Endometrium (tissue), 2 donors: Measurements from ENCODE around the gene GRK1.

Source experiments
- FAIRE-seq: peaks from 2 replicates; lab custom pipeline; 2012; peaks lifted over from hg19 to GRCh38; lab: Jason Lieb, UNC
- donor health status: control.
- donor health status: control.

GRK1 gene

DNA sequence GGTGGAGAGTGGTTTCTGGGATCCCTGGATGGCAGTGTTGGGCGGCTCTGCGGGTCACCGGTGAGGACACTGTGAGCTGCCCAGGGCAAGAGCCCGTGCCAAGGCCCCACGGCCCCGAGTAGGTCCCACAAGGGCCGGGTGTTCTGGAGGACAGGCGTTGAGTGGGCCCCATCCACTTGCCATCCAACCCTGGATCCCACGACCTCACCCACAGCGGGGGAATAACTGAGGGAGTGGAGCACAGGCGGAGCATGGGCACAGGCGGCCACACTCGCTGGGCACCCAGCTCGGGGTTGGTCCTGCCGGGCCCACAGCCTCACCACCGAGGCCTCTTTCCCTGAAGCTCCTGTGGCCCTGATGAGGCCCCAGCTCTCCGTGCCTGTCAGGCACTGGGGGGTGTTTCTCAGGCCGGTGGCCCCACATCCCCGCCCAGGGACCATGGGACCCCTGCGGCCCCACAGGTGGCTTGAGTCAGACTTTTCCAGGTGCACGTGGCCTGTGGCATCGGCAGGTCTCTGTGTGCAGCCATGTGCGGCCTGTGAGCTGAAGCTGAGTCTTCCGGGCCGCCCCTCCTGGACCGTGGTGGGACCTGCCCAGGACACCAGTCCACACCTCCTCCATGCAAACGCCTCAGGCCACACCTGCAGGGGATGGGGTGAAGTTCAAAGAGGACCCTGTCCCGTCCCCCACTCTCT, 108.6 kb downstream of the GRK1 start:
- no peak for FAIRE-seq

- no peak for FAIRE-seq
Observed at GRCh38 chr13:113776231-113777125, 109.5 kb downstream of the GRK1 start.

DNA sequence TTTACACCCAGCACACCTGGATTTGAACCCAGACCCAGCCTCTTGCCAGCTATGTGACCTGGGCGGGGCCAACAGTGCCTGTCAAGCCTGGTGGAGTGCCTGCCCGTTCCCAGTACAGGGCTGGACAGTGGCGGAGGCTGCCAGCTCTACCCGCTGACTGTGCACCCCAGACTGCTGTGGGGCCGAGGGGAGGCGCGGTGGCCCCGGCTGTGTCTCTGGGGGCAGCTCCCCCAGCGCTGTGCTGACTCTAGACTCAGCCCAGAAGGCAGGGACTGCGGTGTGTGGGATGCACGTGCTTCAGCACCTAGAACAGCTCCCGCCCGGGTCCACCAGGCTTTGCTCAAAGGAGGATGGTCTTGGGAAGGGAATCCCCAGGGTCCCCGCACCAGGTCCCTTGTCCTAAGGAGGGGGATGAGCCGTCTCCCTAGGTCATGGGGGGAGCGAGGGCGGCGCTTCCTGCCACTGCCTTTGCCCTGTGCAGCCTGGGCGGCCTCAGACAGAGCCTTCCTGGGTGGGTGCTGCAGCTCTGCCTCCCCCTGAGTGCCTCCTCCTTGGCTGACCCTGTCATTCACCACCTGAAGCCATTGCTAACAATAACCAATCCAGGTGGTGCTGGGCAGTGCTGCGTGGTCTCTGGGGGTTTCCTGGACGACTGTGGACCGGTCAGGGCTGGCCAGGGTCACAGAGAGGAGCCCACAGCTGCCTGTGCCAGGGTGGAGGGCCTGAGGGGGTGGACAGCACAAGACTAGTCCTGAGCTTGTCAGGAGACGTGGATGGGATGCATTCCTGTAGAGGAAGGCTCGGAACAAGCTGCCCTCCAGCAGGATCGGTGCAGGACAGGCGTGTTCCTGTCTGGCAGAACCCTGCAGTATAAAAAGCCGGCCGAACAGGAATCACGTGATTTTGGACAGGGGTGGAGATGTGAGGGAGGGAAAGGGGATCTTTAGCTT, 110.6 kb downstream of the GRK1 start:
- no peak for FAIRE-seq

GRCh38 chr13:113781571-113781970, 114.6 kb downstream of the GRK1 start:
- FAIRE-seq = no peak

DNA sequence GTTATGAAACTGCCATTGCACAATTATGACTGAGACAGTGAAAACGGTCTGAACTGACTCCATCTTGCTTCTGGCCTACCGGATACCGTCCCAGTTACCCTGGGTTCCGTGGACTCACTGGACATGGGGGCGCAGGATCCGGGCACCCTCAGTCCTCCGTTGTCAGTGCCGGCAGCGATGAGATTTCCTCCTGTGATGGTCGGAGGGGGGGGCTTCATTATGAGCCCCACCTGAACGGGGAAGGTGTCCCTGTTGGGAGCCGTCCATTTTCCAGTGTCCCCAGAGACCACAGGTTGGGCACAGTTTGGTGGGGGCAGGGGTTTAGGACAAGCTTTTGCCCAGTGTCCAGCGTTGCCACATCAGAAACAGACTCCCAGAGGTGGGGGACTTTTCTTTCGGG, 115.5 kb downstream of the GRK1 start:
- FAIRE-seq = no peak

- no peak for FAIRE-seq
Observed at GRCh38 chr13:113783200-113783881, 116.3 kb downstream of the GRK1 start.

DNA sequence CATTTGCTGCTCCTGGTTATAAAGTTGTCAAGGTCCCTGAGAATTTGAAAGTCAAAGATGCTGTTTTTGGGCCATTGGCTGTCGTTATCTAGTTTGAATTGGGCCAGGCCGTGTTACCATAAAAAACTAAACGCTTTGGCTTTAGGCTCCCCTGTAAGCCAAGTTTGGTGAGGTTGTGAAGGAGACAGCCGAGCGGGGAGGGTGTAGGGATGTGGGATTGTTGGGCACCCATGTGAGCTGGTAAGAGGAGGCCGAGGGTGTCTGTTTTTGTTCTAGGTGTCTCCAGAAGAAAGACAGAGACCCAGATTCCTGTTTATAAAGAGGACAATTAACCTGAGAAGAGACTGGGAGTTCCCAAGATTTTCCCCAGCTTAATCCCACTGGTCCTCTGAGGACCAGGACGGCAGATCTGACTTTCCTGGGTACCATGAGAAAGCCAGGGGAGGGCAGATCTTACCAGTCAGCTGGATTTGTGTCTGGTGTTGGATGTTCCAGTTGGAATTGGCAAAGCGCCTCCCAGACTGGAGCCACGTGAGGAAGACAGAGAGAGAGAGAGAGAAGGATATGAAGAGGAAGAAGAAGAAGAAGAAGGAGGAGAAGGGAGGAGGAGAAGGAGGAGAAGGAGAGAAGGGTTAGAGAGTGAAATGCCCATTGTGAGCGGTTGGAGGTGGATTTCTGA, 117.1 kb downstream of the GRK1 start:
- FAIRE-seq = no peak

GRCh38 chr13:113784645-113785024, 117.6 kb downstream of the GRK1 start:
- FAIRE-seq = no peak

DNA sequence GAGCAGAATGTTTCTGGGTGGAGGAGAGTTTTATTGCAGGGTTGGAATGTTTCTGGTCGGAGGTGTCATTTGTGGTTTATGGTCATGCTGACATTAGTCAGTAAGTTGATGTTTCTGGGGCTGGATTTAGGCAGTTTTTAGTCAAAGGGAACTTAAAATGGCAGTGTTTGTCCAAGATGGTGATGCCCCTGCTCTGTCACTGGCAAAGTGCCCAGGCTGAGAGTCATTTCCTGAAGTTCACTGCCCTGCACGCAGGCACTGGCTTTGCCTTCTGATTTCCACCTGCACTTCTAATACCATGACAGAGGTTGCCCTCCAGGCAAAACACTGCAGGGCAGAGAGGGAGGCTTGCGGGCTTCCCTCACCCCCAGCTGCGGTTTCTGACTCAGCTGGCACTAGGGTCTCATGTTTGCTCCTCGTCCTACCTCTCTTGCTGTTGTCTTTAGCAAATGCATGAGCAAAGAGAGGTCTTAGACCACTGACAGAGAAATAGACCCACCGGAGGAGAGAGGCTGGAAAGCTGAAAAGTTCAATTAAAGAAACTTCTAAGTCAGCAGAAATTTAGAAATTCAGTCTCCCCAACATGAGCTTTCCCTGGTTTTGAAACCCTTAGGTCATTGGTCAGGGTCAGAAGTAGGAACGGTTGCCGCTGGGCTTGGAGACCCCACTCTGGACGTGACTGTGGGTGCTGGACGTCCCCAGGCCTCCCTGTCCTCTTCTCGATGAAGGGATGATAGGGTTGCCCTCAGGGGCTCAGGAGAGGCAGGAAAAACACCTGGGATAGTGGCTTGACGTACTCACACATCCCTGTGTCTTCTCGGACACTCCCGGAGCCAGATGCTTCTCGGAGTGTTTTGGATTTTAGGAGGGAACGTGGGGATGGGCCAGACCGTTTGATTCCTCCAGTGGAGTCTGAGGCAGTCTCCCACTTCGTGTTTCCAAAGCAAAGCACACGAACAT, 118.3 kb downstream of the GRK1 start:
- FAIRE-seq = no peak

GRCh38 chr13:113786262-113786841, 119.3 kb downstream of the GRK1 start:
- FAIRE-seq = no peak
